DOHH2 (cell line): ENCODE data around the gene PSMA8.

ENCODE experiments used
- CTCF ChIP-seq: fragments of 200-600 bp; sonication (generic); IDR thresholded peaks from one replicate; pipeline ENCODE4 v1.5.1; 2014; ENCODE audit warnings: antibody characterized with exemption, mild to moderate bottlenecking, low read depth, low read length; ENCODE audit not compliant: poor library complexity, severe bottlenecking
- EZH2phosphoT487 ChIP-seq: fragments of 200-600 bp; sonication (generic); IDR thresholded peaks from 2 replicates; pipeline ENCODE4 v1.6.1; 2017; ENCODE audit warnings: borderline replicate concordance, mild to moderate bottlenecking, antibody characterized with exemption, low read length, moderate library complexity, mixed read lengths

GRCh38 chr18:26227051-26227670 is 93.5 kb downstream of the PSMA8 start:
- TF ChIP-seq CTCF (no peak), EZH2phosphoT487 (no peak)
